ENCODE measurements around the gene ATP5ME.
A peak's percentile ranks its signal among the peaks of the same experiment; 100 is the strongest.

ATP5ME gene

DNA sequence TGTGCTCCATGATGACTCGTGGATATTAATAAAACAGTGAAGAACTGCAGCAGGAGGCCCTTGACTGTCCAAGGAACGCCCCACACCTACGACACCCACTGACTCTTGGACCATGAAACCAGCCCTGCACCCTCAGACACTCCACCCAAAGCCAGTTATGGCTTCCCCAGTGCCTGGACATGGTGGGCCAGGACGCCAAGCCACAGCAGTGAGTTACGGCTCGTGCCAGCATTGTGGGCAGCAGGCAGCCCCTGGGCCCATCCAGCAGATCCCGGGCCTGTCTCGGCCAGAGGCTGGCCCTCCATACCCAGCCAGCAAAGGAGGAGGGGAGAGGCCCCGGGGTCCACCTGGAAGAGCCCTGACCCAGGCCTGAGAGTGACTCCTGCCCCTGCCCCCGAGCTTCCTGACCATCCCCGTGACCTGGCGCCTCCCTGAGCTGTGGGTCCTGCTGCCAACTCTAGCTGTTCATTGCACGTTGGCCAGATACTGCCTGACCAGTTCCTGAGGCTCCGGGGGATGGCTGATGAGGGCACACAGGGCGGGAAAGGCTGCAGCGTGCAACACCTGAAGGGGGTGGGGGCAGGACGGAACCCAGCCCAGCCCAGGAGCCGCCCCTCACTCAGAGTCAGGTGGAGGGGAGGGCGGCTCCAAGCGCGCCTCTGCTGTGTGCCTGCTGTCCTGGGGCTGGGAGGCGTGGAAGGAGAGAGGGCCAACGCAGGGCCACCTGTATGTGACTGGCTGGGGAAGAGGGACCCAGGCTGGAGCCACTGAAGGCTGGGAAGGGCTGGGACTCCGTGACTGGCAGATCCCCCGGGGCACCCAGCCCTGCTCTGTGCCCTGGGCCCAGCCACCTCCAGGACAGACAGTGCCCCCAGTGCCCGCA lies 14.1 kb upstream of the ATP5ME start:
- Histone ChIP-seq H3K4me2 (peak overlapping the region in 7 of 11 experiments; percentile 19 to 91 (median 77); a peak in 10 of 22 replicates), H4K20me1 (no peaks in the 10 kb centered on the region), H3K4me3 (peak overlapping the region in 2 of 10 experiments; percentile 17 to 31; a peak in 4 of 20 replicates), H3K27ac (peak overlapping the region in 6 of 11 experiments; percentile 21 to 77 (median 64); a peak in 10 of 22 replicates), H3K9ac (peak overlapping the region in 3 of 11 experiments; percentile 58 to 67 (median 58); a peak in 5 of 22 replicates), H3K9me3 (replicated peaks in 1 of 11) (no peaks in the 10 kb centered on the region), H3K36me3 (no peaks in the 10 kb centered on the region), H3K27me3 (peaks cover 0 to 13% (median 0%) of the 10 kb centered on the region in 11 experiments; a peak in 7 of 22 replicates), H3K4me1 (peaks cover 27 to 73% (median 48%) of the 10 kb centered on the region in 10 experiments)
- no peak for TF ChIP-seq Cebpa-rat (IDR thresholded peaks at IDR 0.05)

DNA sequence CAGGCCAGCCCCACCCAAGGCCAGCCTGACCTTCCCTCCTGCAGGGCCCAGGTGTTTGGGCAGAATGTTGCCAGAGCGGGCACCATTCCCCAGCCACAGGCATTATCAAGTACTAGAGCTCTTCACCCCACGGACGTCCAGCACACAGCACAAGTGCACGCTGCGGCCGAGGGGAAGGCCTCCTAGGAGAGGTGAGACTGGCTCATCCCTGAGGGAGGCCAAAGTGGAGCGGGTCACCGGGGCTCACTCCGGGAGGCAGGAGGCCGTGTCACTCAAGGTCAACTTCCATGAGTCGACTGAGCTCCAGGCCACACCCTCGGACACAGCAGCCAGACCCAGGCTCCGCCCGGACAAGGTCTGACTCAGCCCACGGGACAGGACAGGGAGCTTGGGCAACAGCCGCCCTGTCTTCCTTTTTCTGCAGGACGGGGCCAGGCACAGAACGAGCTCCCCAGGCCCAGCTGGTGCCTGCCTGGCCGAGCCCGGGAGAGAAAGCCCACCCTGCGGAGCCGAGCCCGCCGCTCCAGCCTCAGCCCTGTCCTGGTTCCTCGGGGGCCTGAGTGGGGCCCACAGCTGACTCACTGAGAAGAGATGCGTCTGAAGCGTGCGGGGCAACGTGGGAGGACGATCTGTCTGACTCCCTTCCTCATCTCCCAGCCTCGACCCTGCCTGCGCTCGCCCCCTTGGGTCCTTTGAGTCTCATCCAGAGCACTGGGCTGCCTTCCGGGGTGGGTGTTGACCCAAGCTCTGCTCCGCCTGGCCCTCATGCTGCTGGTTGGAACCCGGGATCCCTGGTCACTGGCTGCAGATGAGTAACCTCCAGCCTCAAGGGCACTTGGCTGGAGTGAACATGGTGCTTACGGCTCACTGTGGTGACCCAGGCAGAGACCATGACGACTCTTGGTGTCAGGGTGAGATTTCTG lies 13.2 kb upstream of the ATP5ME start:
- peak overlapping the region in 6 of 11 experiments; percentile 19 to 91 (median 82); a peak in 10 of 22 replicates for H3K4me2 ChIP-seq

DNA sequence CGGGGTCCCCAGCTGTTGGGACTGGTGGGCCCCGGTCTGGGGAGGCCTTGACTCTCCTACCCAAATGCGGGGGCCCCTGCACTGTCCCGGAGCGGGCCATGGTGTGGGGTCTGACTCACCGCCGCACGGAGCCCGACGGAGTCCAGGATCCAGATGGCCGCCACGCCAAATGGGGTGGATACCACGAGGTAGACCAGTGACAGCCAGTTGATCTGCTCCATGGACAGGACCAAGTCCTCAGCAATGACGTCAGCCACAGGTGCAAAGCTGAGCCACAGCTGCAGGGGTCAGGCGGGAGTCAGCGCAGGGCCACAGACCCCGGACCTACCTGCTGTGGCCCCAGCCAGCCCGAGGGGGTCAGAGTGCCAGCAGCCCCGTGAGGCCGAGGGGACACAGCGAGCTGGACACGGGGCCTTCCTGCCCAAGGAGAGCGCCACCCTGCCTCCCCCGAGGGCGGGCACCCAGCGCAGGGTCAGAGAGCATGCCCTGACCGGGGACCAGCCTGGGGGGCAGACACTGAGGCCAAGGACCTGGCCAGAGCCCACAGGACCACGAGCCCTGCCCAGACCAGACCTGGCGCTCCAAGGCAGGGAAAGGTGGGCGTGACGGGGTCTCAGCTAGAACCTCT lies 12.5 kb upstream of the ATP5ME start:
- H3K27ac ChIP-seq, result peak overlapping the region in 4 of 11 experiments; percentile 54 to 77 (median 76); a peak in 8 of 22 replicates
- H3K9ac ChIP-seq, result no peak overlapping the region
- H3K9me3 ChIP-seq (replicated peaks in 1 of 11), result no peaks in the 10 kb centered on the region
- no peak for TF ChIP-seq Cebpa-rat (IDR thresholded peaks at IDR 0.05)
- peak overlapping the region in 5 of 11 experiments; percentile 62 to 91 (median 88); a peak in 9 of 22 replicates for H3K4me2 ChIP-seq
- no peaks in the 10 kb centered on the region for H4K20me1 ChIP-seq
- H3K4me1 ChIP-seq, result peaks cover 26 to 81% (median 48%) of the 10 kb centered on the region in 10 experiments
- no peak overlapping the region for H3K4me3 ChIP-seq
- no peaks in the 10 kb centered on the region for H3K36me3 ChIP-seq
- peaks cover 0 to 13% (median 0%) of the 10 kb centered on the region in 11 experiments; a peak in 7 of 22 replicates for H3K27me3 ChIP-seq

More for the DNA sequence above, 13.2 kb upstream of the ATP5ME start:
- Histone ChIP-seq H3K36me3 (no peaks in the 10 kb centered on the region), H3K27ac (peak overlapping the region in 6 of 11 experiments; percentile 21 to 77 (median 64); a peak in 11 of 22 replicates), H3K4me1 (peaks cover 26 to 76% (median 49%) of the 10 kb centered on the region in 10 experiments), H3K4me3 (peak overlapping the region in 2 of 10 experiments; percentile 3 to 17; a peak in 2 of 20 replicates), H3K27me3 (peaks cover 0 to 13% (median 0%) of the 10 kb centered on the region in 11 experiments; a peak in 7 of 22 replicates), H4K20me1 (no peaks in the 10 kb centered on the region), H3K9ac (peak overlapping the region in 4 of 11 experiments; percentile 38 to 67 (median 52); a peak in 7 of 22 replicates), H3K9me3 (replicated peaks in 1 of 11) (no peaks in the 10 kb centered on the region)
- TF ChIP-seq Cebpa-rat (IDR thresholded peaks at IDR 0.05), result no peak

DNA sequence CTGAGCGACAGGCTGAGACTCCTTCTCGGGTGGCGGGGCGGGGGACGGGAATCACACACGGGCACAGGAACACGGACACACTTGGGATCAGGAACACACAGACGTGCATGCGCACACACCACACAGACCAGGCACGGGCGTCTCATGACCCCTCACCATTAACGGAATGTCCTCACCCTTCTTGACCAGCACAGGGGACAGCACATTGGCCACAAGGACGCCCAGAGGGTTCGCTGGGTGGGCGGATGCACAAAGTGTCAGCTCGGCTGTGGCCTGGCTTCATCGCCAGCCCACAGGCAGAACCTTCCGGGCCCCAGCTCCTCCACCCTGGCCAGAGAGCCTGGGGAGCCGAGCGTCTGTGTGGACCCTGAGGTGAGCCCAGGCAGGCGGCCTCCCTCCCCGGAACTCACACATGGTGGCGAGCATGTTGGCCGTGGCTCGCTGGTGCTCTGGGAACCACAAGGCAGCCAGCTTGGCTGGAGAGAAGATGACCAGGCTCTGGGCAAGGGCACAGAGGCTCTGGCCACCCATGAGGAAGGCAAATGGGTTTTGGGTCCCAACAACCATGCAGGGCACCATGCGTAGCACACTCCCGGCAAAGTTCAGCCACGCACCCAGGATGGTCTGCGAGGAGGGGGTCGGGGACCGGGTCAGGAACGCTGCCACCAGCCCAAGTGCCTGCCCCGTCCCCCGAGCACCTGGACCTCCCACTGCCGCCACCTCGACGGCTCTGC lies 11.8 kb upstream of the ATP5ME start:
- peak overlapping the region in 3 of 11 experiments; percentile 88 to 91 (median 90); a peak in 6 of 22 replicates for H3K4me2 ChIP-seq
- no peak overlapping the region for H3K4me3 ChIP-seq
- peaks cover 30 to 86% (median 53%) of the 10 kb centered on the region in 10 experiments for H3K4me1 ChIP-seq
- H3K9ac ChIP-seq, result no peak overlapping the region
- no peaks in the 10 kb centered on the region for H4K20me1 ChIP-seq
- no peaks in the 10 kb centered on the region for H3K36me3 ChIP-seq
- H3K9me3 ChIP-seq (replicated peaks in 1 of 11), result no peaks in the 10 kb centered on the region
- H3K27me3 ChIP-seq, result peaks cover 0 to 13% (median 0%) of the 10 kb centered on the region in 11 experiments; a peak in 7 of 22 replicates
- TF ChIP-seq Cebpa-rat (IDR thresholded peaks at IDR 0.05), result no peak
- H3K27ac ChIP-seq, result peak overlapping the region in 1 of 11 experiments; percentile 75; a peak in 2 of 22 replicates

DNA sequence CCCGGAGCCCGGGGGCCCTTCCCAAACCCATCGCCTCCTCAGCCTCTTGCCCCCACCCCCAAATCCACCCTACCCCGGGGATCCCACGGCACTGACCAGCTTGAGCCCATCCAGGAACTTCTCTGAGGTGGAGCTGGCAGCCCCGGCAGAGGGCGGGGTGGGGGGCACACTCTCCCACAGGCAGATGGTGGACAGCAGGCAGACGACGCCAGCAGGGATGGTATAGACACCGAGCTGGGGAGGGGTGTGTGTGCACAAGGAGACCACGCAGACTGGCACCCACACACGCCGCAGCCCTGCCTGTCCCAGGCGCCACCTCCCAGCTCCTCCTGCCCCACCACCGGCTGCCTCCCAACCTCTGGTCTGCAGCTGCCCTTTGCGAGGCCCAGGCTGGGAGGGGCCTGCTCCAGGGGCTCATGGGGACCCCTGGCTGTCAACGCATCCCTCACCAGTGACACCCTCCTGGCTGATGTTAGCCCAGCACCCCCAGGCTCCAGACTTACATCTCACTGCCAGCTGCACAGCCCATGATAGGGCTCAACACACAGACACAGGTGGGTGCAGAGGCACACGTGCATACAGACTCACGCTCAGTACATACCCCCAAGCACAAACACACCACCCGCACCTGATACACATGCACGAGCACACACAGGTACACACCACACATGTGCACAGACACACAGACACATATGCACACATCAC lies 10.7 kb upstream of the ATP5ME start:
- no peaks in the 10 kb centered on the region for H3K36me3 ChIP-seq
- H3K27ac ChIP-seq, result no peak overlapping the region
- H3K4me2 ChIP-seq, result peak overlapping the region in 1 of 11 experiments; percentile 74; a peak in 1 of 22 replicates
- no peaks in the 10 kb centered on the region for H4K20me1 ChIP-seq
- no peaks in the 10 kb centered on the region for H3K9me3 ChIP-seq (replicated peaks in 1 of 11)
- H3K4me1 ChIP-seq, result peaks cover 35 to 87% (median 59%) of the 10 kb centered on the region in 10 experiments
- H3K4me3 ChIP-seq, result no peak overlapping the region
- peaks cover 0 to 13% (median 0%) of the 10 kb centered on the region in 11 experiments; a peak in 7 of 22 replicates for H3K27me3 ChIP-seq
- no peak overlapping the region for H3K9ac ChIP-seq
- no peak for TF ChIP-seq Cebpa-rat (IDR thresholded peaks at IDR 0.05)

DNA sequence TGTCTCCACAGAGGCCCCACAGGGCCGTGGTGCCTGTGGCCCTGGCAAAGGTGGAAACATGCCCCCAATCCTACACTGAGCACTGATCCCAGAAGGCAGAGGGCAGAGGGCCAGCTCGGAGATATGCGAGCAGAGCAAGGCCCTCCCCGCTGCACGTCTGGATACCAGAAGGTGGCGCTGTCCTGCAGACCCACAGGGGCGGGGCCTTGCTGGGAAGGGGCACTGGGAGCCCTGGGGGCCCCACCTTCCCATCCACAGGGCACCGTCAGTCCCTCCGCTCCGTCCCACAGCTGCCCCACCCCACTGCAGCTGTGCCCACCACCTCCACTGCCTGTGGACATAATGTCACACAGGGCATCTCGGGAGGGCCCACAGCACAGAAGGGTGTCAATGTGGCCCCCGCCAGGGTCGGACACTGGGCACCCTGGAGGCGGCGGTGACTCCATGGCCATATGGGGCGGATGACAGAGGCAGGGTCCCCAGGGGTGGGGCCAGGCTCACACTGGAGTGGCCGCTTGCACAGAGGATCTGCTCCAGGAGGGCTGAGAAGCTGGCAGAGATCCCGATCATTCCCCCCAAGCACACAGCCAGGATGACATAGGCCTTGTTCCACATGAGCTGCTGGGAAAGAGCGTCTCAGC lies 10.0 kb upstream of the ATP5ME start:
- H3K27ac ChIP-seq, result peak overlapping the region in 3 of 11 experiments; percentile 10 to 38 (median 28); a peak in 1 of 22 replicates
- H3K4me3 ChIP-seq, result no peak overlapping the region
- peak overlapping the region in 3 of 11 experiments; percentile 6 to 15 (median 12); a peak in 2 of 22 replicates for H3K9ac ChIP-seq
- no peak for TF ChIP-seq Cebpa-rat (IDR thresholded peaks at IDR 0.05)
- peaks cover 28 to 80% (median 53%) of the 10 kb centered on the region in 10 experiments for H3K4me1 ChIP-seq
- H4K20me1 ChIP-seq, result no peaks in the 10 kb centered on the region
- no peaks in the 10 kb centered on the region for H3K36me3 ChIP-seq
- peak overlapping the region; percentile 37 to 74 (median 51); a peak in 20 of 22 replicates for H3K4me2 ChIP-seq
- no peaks in the 10 kb centered on the region for H3K9me3 ChIP-seq (replicated peaks in 1 of 11)
- H3K27me3 ChIP-seq, result peaks cover 0 to 11% (median 0%) of the 10 kb centered on the region in 11 experiments; a peak in 7 of 22 replicates

All from BLaER1 treated with 17β-estradiol and CSF1 and Interleukin-3, amounts not matched to agents 10 nM and 100 nM (cell line).